Activated CD4-positive, alpha-beta T cell treated with anti-CD3 and anti-CD28 coated beads for 48 hours (primary cell): Measurements from ENCODE around the gene STX7.
A peak's percentile ranks its signal among the peaks of the same experiment; 100 is the strongest.
"Not testable (repeated sequence)": the region's sequence is repeated elsewhere in the genome, so short reads cannot be mapped to it uniquely, and the experiment has no call there.

Experiments used
- DNase-seq: peaks from one replicate; pipeline ENCODE4 v3.0.0-alpha.2; 2020

The STX7 gene, protein sequence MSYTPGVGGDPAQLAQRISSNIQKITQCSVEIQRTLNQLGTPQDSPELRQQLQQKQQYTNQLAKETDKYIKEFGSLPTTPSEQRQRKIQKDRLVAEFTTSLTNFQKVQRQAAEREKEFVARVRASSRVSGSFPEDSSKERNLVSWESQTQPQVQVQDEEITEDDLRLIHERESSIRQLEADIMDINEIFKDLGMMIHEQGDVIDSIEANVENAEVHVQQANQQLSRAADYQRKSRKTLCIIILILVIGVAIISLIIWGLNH

DNA sequence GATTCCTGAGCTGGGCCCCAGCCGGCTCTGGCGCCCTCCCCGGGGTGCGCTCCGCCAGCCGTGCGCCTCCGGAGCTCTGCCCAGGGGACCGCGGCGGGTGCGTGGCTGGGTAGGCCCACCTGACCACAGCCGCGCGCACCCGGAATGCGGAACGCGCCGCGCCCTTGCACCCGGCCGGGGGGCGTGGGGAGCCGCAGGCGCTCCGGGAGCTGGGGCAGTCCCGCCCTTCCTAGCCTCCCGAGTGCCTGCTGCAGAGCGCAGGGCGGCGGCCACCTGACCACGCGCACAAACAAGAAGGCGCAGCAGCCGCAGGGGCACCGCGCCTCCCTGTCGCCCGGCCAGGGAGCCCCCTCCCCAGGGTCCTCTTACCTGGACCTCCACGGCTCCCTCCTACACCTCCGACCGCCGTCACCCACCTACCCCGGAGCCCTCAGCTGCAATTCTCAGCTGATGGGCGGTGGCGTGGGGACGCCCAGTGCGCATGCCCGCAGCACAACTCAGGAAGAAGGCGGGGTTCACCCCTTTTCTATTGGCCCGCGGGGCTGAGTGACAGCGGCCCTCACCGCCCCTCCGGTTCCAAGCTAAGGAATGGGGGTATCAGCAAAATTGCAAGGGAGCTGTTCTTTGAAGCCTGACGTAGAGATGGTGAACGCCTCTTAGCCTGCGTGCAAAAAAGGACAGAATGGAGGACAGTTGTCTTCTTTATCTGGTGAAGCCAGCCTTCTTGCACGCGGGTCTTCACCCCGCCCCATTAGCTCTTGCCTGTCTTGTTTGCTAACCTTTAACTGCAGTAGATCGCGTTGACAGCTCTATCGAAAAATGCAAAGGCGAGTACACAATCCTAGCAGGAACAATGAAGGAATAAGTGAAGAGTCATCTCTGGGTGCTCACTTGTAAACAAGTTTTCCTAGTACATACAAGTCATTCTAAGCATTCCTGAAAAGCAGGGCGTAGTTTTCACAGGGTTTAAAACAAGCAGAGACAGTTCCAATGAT is at the start of gene STX7:
TSS of gene STX7 (minus strand) at position 479 of the 995 bp plus-strand sequence. CDS start 9,586 bp downstream, outside the sequence.
- DNase-seq, result peak; percentile 89

DNA sequence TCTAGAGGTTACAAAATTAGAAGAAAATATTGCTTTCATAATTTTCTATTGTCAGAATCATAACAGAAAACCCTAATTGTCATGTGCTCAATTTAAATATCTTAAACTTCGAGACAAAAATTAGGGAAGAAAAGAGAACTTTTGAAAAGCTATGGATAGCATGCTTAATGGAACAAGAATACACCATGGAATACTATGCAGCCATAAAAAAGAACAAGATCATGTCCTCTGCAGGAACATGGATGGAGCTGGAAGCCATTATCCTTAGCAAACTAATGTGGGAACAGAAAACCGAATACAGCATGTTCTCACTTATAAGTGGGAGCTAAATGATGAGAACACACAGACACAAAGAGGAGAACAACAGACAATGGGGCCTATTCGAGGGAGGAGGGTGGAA is 47.2 kb upstream of the STX7 start:
- DNase-seq, result not testable (repeated sequence)

DNA sequence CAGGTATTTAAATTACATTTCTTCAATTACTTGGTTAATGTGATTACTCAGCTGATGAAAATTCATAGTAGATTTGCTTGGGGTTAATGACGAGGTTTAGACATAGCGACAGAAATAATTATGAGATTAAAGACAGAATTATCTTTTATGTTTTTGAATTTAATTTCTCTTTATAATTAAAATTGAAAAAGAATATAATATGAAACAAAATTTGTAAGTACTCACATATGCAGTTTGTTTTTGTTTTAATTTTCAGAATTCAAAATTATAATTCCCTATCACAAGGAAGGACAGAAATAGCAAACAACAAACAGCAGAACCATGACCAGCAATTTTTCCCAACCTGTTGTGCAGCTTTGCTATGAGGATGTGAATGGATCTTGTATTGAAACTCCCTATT is 39.5 kb upstream of the STX7 start, which contains the start of gene TAAR8:
TSS of gene TAAR8 (plus strand) at position 301 of the 400 bp plus-strand sequence. CDS start at position 322, 21 bp downstream.
- no peak for DNase-seq

DNA sequence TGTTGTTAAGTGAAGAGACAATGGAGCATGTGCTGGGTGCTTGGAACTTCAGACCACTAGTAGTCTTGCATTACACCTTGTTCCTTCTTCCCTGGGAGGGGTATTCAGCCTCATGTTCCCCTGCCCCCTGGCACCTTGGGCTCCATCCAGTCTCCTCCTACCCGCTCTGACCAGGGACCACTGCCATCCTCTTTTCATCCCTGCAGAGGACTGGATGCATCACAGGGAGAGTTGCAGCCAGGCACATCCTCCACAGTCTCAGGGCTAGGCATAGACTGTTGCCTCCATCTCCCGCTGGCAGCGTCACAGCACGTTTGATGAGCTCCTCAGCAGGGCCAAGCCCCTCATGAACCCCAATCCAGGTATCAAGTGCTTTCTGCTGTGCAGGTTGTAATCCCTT is 38.3 kb upstream of the STX7 start:
- DNase-seq, result no peak

DNA sequence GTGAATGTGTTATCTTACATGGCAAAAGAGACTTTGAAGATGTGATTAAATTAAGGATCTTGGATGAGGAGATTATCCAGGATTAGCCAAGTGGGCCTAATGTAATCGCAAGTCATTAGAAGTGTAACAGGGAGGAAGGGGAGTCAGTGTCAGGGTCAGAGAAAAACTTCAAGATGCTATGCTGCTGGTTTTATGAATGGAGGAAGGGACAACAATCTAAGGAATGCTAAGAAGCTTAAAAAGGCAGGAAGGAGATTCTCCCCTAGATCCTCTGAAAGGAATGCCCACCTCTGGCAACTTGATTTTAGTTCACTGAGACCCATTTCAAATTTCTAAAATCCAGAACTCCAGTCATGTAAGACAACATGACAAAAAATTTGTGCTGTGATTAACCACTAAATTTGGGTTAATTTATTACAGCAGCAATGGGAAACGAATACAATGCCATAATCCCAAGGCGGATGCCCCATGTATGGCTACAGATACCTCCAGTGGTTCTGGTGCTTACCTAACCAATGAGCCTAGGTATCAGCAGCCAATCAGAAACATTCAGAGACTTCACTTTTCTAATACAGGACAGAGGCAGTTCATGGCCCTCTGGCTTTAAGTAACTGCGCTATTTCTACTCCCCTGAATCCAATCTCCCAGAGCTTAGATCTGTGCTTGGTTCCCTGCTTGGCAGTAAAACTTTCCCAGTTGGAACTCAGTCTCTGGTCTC is 36.0 kb upstream of the STX7 start:
- DNase-seq, result no peak

DNA sequence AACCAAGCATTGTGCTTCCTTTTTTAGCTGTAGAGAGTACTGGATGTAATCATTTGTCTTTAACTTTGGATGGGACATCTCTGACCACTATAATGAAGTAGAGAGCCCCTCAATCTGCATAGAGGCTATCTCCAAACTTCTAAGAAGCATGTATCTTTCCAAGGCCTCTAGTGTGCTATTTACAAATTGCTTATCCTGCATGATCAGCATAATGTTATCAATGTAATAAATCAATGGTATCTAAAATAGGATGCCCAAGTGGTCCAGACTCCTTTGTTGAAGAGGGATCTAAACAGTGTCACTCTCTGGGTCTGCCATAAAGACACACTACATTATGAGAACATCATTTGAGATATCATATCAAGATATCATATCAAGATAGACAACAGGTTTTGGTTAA is 31.9 kb upstream of the STX7 start:
- no peak for DNase-seq

DNA sequence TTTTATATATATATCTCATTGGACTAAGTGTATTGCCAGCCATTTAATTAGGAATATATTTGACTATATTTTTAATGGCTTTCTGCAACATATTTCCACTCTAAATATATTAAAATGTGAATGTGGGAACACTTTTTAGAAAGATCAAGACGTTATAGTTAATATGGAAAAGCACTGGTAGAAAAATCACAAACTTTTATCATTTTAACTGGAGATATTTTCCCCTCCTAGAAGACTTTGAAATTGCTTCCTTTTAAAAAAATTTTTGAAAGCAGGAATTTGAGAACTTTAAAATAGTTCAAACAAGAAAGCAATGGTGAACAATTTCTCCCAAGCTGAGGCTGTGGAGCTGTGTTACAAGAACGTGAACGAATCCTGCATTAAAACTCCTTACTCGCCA is 25.1 kb upstream of the STX7 start, which contains the start of gene TAAR9:
TSS of gene TAAR9 (plus strand) at position 301 of the 400 bp plus-strand sequence. CDS start at position 314, 13 bp downstream.
- no peak for DNase-seq

DNA sequence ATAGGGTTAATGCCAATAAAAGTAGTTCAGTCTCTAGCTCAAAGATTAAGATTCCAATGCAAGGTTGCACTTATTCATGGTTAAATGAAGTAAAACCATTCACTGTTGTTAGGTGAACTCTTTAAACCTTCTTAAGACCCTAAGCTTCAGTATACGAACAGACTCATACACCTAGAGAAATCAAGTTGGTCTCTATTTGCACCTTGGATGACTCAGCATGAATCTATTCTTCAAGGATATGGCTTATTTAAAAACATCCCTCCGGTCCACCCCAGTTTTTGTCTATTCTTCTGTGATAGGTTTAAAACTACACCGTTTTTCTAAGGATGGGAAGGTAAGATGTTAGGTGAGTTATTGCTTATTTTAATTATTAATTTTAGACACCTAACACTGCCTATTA is 24.2 kb upstream of the STX7 start:
- DNase-seq, result no peak

DNA sequence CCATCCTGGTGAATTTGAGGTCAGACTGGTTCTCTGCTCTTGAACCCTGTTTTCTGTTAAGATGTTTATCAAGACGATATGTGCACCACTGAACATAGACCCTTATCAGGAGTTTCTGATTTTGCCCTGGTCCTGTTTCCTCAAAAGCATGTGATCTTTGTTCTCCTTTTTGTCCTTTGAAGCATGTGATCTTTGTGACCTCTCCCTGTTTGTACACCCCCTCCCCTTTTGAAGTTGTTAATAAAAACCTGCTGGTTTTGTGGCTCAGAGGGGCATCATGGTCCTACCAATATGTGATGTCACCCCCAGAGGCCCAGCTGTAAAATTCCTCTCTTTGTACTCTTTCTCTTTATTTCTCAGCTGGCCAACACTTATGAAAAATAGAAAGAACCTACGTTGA is 21.6 kb upstream of the STX7 start:
- DNase-seq, result not testable (repeated sequence)

DNA sequence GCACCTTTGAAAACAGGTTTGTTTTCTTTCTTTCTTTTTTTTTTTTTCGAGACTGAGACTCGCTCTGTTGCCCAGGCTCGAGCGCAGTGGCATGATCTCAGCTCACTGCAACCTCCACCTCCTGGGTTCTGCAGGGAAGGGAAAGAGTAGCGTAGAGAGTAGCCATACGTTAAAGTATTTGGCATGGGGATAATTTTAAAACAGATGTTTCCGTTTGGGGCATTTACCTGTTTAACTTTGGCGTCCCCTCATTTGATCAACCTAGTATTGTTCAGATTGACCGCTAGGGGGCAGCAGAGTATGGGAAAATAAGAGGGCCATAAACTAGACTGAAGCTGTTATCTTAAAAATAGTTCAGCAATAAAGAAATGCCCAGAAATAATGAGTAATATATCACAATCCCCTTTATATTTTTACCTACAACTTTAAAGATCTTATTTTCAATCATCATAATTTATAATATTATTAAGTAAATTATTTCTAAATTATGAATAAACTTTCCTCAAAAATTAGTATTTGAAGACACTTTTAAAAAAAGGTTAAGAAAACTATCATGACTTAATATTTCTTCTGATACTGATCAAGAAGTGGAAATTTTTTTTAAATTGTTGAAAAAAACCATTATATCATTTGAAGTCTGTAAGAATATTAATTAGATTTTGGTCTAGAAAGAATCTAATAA is 17.5 kb upstream of the STX7 start:
- peak; percentile 76 for DNase-seq

DNA sequence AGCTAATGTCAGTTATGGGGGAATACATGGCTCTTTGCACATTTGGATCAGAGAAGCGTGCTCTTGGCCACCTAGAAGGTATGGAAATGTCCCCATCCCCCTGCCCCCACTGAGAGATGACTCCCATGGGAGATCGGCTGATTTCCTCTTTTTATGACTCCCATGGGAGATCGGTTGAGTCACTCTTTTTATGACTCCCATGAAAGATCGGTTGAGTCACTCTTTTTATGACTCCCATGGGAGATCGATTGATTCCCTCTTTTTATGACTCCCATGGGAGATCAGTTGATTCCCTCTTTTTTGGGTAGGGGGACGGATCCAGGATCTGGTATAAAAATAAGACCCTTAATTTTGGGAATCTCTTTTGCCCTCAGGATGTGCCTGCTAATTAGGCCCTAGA is 14.9 kb upstream of the STX7 start:
- no peak for DNase-seq

DNA sequence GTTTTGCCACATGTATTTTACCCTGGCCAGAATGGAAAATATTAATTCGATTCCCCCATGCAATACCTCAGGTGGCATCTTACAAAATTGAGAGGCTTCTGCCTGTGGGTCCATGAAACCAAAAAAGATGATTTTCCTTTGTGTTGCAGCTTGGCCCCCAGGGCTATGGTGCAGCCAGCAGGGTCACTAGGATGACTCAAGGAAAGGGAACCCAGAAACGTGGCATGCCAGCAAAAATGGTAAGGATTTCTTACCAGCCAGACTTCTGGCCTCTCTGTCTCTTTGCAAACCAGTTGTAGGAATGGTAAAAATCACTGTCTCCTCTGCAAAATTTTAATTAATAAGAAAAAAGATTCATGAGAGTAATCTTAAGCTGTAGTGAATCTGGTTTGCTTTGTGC is 13.5 kb upstream of the STX7 start:
- DNase-seq, result no peak

DNA sequence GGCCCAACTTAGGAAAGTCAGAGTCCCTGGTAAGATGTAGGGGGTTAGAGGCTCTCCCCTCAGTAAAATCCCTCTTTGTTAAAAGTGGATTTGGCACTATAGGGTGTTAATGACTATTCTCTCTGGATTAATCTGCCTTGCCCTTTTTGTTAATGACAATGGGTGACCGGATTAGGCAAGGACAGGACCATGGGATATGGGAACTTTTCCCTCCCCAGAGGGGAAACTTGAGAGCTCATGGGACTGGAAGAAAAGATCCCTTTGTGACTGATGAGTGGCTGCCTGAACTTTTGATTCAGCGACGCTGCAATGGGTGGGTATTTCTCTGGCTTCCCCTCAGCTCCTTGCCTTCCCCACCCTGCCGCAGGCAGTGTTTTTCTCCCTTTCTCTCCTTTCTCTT is 12.9 kb upstream of the STX7 start:
- no peak for DNase-seq

DNA sequence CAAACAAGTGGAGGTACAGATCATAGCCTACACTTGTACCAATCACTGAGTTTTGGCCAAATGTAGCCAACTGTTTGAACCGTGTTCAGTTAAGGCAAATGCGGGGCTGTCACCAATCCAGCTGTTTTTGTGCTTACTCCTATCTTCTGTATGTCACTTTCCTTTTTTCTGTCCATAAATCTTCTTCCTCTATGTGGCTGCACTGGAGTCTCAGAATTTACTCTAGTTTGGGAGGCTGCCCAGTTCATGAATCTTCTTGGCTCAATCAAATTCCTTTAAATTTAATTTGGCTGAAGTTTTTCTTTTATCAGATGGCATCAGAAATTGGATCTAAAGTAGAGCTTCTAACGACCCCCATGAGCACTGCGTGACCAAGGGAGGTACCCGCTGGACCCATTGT is 11.7 kb upstream of the STX7 start:
- no peak for DNase-seq

DNA sequence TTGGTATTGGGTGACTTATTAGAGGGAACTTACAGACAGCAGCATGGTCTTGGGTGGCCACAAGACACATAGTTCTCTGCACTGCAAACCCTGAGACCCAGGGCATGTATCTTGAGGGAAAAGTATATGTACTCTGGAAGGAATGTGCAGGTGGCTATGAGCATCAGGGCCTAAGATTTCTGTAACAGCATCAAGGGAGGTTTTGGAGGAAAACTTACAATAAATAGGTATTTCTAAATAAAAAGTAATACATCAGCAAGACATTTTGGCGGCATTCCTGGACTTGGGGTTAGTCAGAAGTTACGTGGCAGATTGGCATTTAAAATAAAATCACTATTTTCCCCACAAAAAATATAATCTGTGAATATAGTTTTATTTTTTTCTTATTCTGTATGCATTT is 8.0 kb upstream of the STX7 start:
- no peak for DNase-seq

DNA sequence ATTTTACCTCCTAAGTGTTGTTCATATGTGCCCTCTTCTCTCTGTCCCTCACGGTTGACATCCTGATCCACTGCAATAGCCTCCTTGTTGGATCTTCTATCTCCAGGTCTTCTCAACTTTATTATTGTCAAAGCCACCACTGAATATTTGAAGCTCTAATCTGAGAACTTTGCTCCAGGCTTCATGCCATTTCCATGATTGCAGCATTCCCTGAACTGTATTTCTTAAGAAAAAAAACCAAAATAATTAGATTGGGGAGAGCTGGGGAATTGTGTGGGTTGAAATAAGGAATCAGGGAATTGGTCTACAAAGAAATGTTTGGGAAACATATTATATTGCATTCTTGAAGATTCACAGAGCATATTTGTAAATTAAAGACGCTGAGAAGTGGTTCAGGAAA is 2.5 kb upstream of the STX7 start:
- no peak for DNase-seq

DNA sequence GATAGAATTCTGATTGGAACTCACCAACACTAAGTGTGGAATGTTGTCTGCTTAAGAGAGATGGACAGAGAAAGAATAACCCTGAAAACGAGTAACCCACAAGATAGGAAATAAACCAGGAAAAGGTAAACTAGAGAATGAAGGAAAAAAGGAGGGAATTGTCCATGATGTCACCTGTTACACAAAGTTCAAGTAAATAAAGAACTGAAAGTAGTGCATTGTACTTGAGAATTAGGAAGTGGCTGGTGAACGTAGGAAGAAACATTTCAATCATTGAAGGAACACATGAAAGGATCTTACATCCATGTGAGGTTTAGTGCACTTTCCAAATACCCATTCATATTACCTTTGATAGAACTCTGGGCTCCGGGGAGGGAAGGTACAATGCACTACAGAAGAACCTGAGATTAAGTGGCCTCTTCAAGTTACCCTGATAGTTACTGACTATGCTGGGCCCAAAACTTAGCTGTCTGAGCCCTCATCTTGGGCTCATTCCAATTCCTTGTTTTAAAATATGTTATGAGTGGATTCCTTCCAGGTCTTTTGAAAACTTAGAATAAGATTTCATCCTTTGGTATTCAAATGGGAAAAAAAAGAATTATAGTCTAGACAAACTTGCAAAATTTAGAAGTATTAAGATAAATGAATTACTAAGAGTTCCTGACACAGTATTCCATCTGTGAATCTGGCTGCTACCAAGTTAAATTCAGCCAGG is 1.1 kb upstream of the STX7 start:
- DNase-seq, result no peak

DNA sequence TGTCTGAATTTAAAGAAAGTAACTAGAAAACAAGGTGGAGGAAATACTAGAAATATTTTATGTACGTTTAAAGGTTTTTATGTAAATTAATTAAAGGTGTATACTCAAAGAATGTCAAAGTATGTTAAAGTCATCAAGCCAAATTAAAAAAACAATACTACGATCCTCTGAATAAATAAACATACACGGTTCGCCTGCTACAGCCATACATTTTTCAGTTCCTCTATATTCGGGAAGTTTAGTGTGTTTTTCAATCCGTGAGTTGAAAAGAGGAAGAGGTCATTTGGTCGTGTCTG is 626 bp downstream of the STX7 start:
- no peak for DNase-seq

DNA sequence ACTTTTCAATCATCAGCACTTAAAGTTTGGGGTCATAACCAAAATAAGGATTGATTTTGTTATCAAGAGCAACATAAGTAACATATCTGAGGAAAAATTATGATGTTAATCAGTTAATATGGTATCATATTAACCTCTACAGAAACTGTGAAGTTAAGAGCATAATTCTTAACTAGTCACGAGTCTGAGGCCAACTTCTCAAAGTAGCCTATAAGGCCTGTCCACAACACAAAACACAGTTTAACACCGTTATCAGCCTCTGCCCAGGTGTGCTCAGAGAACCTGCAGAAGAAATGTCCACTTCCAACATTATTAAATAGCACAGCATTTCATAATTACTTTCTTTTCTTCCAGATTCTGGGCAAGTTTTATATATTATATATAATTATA is 1.1 kb downstream of the STX7 start:
- DNase-seq, result no peak

DNA sequence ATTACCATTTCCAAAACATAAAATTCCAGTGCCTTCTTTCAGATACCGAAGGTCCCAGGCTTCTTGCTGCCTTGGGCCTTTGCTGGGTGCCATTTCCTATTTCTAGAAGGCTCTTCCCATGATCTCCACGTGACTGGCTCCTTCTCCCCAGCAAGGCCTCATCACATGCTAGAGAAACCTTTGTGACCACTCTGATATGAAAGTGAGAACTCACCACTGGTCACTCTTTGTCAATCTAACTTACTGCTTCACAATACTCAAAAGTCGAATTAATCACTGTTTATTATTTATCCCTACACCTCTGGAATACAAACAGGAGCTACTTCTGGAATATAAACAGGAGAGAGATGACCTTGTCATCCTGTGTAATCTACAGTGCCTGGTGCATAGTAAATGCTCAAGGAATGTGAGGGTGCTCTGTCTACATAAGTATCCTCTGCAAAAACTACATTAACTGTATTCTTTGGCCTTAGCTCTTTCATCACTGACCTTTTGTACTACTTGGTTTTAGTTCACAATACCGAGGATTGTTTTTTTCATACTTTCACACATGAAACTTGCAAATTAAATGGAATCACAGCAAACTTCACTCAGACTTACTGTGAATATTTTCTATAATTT is 1.6 kb downstream of the STX7 start:
- no peak for DNase-seq
